SHP77 (cell line): Measurements from ENCODE around the gene IGF2BP3.

Experiments
- DNase-seq, 2 experiments: peaks; one replicate each; lab custom pipeline; 2025; lab: John Stamatoyannopoulos, UW

Gene IGF2BP3

GRCh38 chr7:23377134-23377533, 93.2 kb downstream of the IGF2BP3 start:
- no peak for DNase-seq

DNA sequence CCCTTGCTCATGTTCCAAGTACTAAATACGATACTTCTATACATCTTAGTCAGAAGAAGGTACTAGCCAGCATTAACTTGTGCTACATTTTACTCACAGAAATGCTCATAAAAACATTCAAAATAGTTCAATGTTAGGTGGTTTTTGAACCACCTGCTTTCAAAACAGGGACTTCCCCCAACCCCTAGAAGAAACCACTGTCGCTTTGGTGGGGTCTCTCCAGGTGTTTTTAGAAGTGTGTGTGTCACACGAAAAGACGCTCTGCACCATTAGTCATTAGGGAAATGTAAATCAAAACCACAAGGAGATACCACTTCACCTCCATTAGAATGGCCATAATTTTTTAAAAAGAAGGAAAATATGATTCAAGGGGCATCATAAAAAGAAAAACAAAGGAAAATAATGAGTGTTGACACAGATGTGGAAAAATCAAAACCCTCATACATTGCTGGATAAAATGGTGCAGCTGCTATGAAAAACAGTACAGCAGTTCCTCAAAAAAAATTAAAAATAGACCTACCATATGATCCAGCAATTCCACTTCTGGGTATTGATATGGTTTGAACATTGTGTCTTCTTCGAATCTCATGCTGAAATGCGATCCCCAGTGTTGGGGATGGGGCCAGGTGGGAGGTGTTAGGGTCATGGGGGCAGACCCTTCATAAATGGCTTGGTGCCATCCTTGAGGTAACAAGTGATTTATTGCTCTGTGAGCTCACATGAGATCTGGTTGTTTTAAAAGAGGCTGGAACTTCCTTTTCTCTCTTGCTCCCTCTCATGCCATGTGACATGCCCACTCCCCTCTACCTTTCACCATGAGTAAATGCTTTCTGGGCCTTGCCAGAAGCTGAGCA, 96.9 kb downstream of the IGF2BP3 start:
- peak; percentile 48 to 49 for DNase-seq

- DNase-seq, result no peak
Measured at GRCh38 chr7:23372611-23373010, 97.7 kb downstream of the IGF2BP3 start.

- DNase-seq, result no peak
Measured at GRCh38 chr7:23371654-23372053, 98.6 kb downstream of the IGF2BP3 start.

- DNase-seq, result no peak
Measured at GRCh38 chr7:23369695-23370404, 100.4 kb downstream of the IGF2BP3 start.

- DNase-seq, result no peak
Measured at GRCh38 chr7:23369100-23369499, 101.2 kb downstream of the IGF2BP3 start.

DNA sequence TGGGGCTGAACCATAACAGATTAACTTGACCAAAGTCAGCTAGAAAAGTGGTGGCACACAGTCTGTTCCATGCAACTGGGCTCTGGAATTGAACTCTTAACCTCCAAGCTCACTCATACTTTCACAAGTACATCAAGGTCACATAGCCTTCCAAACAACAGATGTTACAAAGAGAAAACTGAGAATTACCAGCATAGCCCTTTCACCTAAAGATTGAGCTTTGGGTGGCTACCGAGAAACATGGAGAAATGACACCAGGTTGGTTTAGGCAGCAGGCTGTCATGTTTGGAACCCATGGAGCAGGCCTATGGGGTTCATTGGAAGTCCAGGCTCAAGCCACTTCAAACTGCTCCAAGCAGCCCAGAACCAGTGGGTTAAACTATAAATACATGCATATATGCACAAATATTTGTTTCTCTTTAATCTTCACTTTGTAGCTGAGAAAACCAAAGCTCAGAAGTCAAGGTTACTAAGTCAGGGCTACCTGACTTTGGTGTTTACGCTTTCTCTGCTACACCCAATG, 112.1 kb downstream of the IGF2BP3 start:
- no peak for DNase-seq

DNA sequence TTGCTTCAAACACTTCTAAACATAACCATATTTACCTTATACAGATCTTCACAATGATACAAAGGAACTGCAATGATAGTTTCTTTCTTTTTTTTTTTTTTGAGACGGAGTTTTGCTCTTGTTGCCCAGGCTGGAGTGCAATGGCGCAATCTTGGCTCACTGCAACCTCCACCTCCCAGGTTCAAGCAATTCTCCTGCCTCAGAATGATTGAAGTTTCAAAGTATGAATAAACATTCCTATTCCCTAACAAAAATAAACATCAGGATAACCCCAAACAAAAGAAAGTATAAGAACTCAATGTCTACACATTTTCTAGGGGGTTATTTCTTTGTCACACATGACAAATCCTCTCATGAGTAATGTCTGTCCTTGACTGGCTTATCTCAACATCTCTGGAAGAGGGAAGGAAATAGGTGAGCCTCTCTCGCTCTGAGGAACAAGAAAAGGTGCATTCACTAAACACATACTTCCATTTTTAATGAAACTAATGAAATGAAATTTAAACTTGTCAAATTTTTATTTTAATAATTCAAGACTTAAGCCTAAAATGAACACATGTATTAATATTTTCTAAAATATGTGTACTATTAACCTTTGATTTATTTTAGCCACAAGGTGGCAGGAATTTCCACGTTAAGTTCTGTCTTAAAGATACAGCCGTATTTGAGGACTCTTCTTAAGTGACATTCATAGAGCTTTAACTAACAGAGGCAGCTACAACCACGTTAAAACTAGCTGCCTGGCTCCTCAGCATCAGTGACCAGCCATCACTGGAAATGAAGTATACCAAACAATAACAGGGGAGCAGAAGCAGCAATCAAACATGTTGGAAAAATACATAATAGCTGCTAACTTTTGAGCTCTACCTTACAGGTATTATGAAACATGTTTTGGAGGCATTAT, 112.8 kb downstream of the IGF2BP3 start:
- DNase-seq, result peak in 1 of 2 experiments; percentile 26

DNA sequence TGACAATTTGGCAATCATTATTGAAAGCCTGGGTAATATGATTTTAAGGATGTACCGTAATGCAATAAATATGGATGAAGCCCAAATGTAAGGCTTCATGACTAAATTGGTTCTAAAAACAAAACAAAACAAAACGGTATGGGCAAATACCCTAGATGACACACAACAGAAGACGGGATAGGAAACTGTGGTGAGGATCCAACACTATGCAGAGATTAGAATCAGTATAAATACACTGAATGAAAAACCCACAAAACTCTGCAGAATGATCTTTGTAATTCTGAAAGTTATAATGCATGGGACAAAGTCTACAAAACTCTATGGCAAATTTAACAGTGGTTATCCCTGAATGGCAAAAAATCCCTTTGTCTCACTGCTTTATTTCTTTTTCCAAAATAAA, 113.6 kb downstream of the IGF2BP3 start:
- no peak for DNase-seq

- no peak for DNase-seq
Measured at GRCh38 chr7:23356168-23356567, 114.1 kb downstream of the IGF2BP3 start.

GRCh38 chr7:23353172-23353571, 117.1 kb downstream of the IGF2BP3 start:
- DNase-seq, result peak; percentile 21

DNA sequence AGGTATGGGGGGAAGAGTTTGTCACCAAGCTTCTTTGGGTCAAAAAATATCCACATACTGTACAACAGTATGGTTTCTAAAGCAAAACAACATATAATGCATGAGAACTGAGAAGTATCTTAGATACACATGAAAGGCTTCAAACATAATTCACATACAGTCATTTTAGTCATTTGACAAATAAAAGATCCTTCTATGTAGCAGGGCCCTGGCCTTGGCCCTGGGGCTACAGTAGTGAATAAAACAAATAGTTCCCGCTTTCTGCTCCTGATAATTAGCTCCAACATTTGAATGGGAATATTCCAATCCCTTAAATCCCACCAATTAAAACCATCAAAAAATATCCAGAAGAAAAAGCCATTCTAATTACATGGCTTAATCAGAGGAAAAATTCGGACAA, 119.8 kb downstream of the IGF2BP3 start:
- DNase-seq, result no peak

DNA sequence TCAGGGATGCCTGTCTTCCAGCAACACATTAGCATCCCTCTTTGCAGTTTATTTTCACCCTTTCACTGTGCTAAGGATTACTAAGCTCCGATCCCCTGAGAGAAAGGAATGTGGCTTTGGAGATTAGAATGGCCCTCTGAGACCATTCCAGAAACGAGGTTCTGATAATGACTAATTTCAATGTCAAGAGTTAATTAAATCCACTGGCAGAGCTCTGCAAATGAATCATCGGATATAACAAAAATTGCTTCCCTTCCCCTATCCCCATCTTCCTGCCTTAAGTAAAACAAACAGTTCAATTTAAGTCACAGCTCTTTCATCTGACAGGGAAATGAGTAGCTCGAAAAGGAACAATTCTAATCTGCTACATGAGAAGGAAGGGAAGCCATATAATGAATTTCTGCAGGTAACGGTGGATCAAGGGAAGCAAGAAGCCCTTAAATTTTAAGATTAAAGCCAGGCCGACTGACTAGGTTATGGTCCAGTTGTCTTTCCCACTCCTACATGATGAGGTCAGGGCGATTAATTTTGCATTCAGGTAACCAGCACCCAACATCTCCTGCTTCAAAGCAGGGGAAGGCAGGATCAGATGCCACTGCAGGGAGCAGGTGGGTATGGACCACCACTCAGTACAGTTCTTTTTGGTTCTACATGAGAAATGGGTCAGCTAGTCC, 120.7 kb downstream of the IGF2BP3 start:
- DNase-seq, result no peak

GRCh38 chr7:23347682-23348180, 122.6 kb downstream of the IGF2BP3 start:
- no peak for DNase-seq

DNA sequence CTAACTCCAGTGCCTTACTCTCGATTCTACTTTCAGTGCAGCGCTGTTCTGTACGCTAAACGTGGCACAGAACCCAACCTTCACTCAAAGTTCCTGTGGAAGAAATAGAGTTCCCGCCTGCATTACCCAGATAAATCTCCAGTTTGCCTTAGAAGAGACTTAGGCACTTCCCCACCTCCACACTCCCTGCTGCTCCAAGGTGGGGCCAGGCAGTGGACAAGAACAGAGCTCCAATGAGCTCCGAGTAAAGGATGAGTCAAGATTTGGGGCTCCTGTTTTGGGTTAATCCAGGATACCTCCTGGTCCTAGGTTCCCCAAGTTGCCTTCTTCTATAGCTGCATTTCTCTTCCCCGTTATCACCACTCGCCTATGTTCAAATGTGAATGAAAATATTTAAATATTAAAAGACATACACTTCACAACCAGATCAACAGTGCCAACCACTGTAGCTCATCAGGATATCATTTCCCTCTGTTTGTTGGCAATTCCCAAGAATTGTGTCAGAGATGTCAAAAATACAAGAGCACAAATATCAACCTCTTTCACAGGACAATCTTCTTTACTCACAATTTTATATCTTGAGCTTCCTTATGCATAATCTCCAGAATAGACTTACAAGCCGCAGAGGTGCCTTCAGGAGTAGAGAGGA, 123.1 kb downstream of the IGF2BP3 start:
- DNase-seq, result no peak

GRCh38 chr7:23346316-23346715, 124.0 kb downstream of the IGF2BP3 start:
- no peak for DNase-seq

DNA sequence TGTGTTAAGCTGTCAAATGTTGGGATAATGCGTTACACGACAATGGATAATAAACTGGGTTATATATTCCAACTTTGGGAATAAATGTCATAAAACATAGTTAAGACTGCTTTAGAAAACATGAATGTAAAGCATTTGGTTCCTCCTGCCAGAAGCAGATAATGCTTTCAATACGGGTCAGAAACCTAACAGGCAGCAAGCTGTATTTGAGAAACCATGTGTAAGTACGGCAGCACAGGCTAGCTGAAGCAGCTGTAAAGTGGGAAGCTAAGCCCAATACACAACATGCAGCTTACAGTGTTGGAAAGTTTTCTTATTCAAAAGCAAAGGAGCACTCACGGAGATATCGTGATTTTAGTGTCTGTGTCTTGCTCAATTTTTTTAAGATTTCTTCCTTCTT, 124.7 kb downstream of the IGF2BP3 start:
- DNase-seq, result no peak

DNA sequence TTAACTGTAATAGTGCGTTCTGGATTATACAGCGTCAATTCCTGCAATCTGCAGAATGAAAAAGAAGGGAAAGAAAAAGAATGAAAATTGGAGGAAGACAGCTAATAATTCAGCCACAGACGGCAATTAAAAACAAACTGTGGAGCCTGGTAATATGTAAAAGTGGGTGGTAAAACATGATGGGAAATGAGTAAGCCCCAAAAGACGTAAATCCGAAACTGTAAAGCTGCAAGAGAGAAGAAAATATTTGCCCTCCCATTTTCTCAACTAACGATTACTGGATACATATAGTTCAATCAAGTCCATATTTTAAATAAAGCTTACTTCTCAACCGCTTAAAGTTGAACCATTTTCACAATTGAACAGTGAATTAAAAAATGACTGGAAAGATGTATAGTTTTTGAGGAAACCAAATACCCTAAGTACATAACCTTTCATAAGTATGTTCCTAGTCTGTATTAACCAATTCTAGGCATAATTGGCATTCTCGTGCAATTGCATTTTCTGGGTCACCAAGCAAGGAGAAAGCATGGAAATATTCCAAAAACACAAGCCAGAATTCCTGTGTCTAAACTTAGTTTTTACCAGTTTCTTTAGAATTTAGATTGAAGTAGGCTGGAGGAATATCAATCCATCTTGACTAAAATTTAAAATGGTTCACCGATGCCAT, 126.3 kb downstream of the IGF2BP3 start:
- DNase-seq, result no peak

DNA sequence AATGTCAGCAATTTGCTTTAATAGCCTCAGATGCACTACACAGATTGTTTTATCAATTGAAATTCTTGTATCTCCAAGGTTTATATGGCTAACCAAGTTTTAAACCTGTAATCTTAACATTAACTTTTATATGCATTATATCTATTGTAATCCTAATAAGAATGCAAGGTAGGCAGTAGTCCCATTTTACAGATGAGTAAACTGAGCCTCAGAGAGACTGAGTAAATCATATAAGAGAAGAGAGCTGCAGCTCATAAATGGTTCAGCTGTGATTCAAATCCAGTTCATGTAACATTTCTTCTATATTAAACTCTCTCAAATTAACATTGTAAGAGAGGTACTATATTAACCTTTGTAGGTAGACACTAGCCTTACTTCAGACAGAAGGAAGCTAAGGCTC, 127.2 kb downstream of the IGF2BP3 start:
- DNase-seq, result no peak
